Panc1 (cell line): ENCODE measurements around the gene ANKMY1. TPM values are rescaled to one million over a fixed set of nuclear protein-coding genes. Genes with fewer than 3 reads are reported as not detected.
A peak's percentile ranks its signal among the peaks of the same experiment; 100 is the strongest.

ENCODE experiments used
- ATAC-seq: fragments of 200-7000 bp; cut with Tn5 transposase; 2 replicates; pipeline ENCODE4 v1.9.1; 2020; ENCODE audit warnings: mild to moderate bottlenecking, moderate library complexity
- BruUV-seq: library from RNA; stranded (reverse); fragments of 400-500 nt; replicated peaks from 2 replicates; lab custom pipeline; 2021; lab: Mats Ljungman, UMichigan
- CTCF ChIA-PET: fragments of 300-600 bp; sonication (Branson Sonifier 250); formaldehyde crosslinking; loops from one replicate; lab custom pipeline; 2022; ENCODE audit warnings: antibody characterized with exemption; lab: Charles Lee
- POLR2A ChIA-PET: fragments of 300-600 bp; sonication (Branson Sonifier 250); formaldehyde crosslinking; loops from one replicate; lab custom pipeline; 2022; ENCODE audit warnings: antibody characterized with exemption; lab: Charles Lee
- DNase-seq: peaks from one replicate; pipeline ENCODE4 v3.0.0-alpha.2; 2010; ENCODE audit warnings: low read depth, low spot score
- H3K27ac ChIP-seq: 2 replicates; pipeline ENCODE4 v1.5.1; 2011; ENCODE audit warnings: mild to moderate bottlenecking, low read length, inconsistent platforms
- H3K27me3 ChIP-seq: fragments of 200-500 bp; sonication (Bioruptor generic); 2 replicates; pipeline ENCODE4 v1.6.0; 2014; ENCODE audit warnings: low read length, inconsistent platforms; ENCODE audit not compliant: control insufficient read depth, insufficient read depth
- H3K36me3 ChIP-seq: fragments of 200-500 bp; sonication (Bioruptor generic); 2 replicates; pipeline ENCODE4 v1.5.1; 2014; ENCODE audit warnings: inconsistent platforms, mild to moderate bottlenecking, low read length, moderate library complexity; ENCODE audit not compliant: control insufficient read depth, insufficient read depth
- H3K4me1 ChIP-seq: 2 replicates; pipeline ENCODE4 v1.5.1; 2011; ENCODE audit warnings: inconsistent platforms, mild to moderate bottlenecking, low read length, moderate library complexity; ENCODE audit not compliant: control insufficient read depth, insufficient read depth
- H3K4me3 ChIP-seq, 2 experiments: 2 replicates each; pipeline ENCODE4 v1.5.1; 2011 to 2012; ENCODE audit warnings: low read depth in 2 of 2, low read length in 2 of 2, mild to moderate bottlenecking in 2 of 2, inconsistent platforms in 1 of 2, moderate library complexity in 1 of 2
- H3K9me3 ChIP-seq: fragments of 200-500 bp; sonication (Bioruptor generic); 2 replicates; pipeline ENCODE4 v1.5.1; 2014; ENCODE audit warnings: low read depth, mild to moderate bottlenecking, inconsistent platforms, low read length, moderate library complexity; ENCODE audit not compliant: control insufficient read depth, insufficient read depth
- CTCF ChIP-seq: fragments of 450-650 bp; IDR thresholded peaks from 2 replicates; pipeline ENCODE4 v1.5.1; 2017; ENCODE audit warnings: mild to moderate bottlenecking
- POLR2AphosphoS5 ChIP-seq: IDR thresholded peaks from 2 replicates; pipeline ENCODE4 v1.6.1; 2012; ENCODE audit warnings: mild to moderate bottlenecking, low read depth, low read length, moderate library complexity
- REST ChIP-seq, 2 experiments: IDR thresholded peaks; 2 replicates each; pipeline ENCODE4 v1.6.1; 2011 to 2012; ENCODE audit warnings: low read depth in 2 of 2, control low read depth in 1 of 2, low read length in 1 of 2, mild to moderate bottlenecking in 1 of 2, moderate library complexity in 1 of 2; ENCODE audit not compliant: insufficient read depth in 1 of 2
- SIN3A ChIP-seq: IDR thresholded peaks from 2 replicates; pipeline ENCODE4 v1.6.1; 2012; ENCODE audit warnings: low read depth, mild to moderate bottlenecking, low read length, moderate library complexity, borderline replicate concordance; ENCODE audit not compliant: insufficient read depth
- TCF7L2 ChIP-seq: IDR thresholded peaks from 2 replicates; pipeline ENCODE4 v1.6.1; 2011; ENCODE audit warnings: mild to moderate bottlenecking, low read depth, low read length, inconsistent platforms
- in situ Hi-C: cut with HindIII; loops from 2 replicates; pipeline ENCODE4 v1.10.0; 2016; ENCODE audit warnings: low sequenced_read_pairs, low pct_unique_long_range_greater_than_20kb
- intact Hi-C: fragments of 100-400 bp; cut with micrococcal nuclease; formaldehyde crosslinking; loops from one replicate; pipeline ENCODE4 v1.10.0; 2022; ENCODE audit not compliant: unreplicated experiment
- total RNA-seq: library from RNA; stranded (reverse); gene quantifications from one replicate; pipeline ENCODE4 v1.2.1, GENCODE V29; 2021; ENCODE audit not compliant: unreplicated experiment

The ANKMY1 gene
- total RNA-seq, 1 experiment from 2014 or later, result 19.5 TPM

GRCh38 chr2:240453461-240454105, 104.2 kb downstream of the ANKMY1 start:
- no TSS peak for BruUV-seq
- ChIA-PET CTCF (no interaction called here), POLR2A (no interaction called here)
- DNase-seq (no peak), ATAC-seq (no peak)
- Histone ChIP-seq H3K9me3 (no peaks in the 10 kb centered on the region), H3K27ac (no peak overlapping the region), H3K36me3 (no peaks in the 10 kb centered on the region), H3K27me3 (no peaks in the 10 kb centered on the region), H3K4me3 (peak overlapping the region in 1 of 2 experiments; percentile 27; a peak in 2 of 4 replicates), H3K4me1 (peaks cover 63% of the 10 kb centered on the region)
- in situ Hi-C loops (no loop called here), intact Hi-C loops (no loop called here)
- TF ChIP-seq POLR2AphosphoS5 (no peak), CTCF (no peak), REST (IDR thresholded peaks at IDR 0.05; ENCODE audit: insufficient read depth in 1 of 2, low read depth in 2 of 2, low read length in 1 of 2) (no peak), TCF7L2 (no peak), SIN3A (no peak)

GRCh38 chr2:240452462-240453256, 105.1 kb downstream of the ANKMY1 start:
- TF ChIP-seq CTCF, result no peak
- TF ChIP-seq TCF7L2, result no peak
- peak; percentile 37 for TF ChIP-seq POLR2AphosphoS5
- no peak for TF ChIP-seq SIN3A
- Histone ChIP-seq H3K27me3 (no peaks in the 10 kb centered on the region), H3K9me3 (no peaks in the 10 kb centered on the region), H3K36me3 (no peaks in the 10 kb centered on the region), H3K4me1 (peaks cover 55% of the 10 kb centered on the region), H3K27ac (peak overlapping the region; percentile 71; the same call in 1 of the 2 replicates), H3K4me3 (peak overlapping the region; percentile 43 to 58)
- BruUV-seq, result no TSS peak
- intact Hi-C loops (no loop called here), in situ Hi-C loops (no loop called here)
- DNase-seq, result no peak
- peak; percentile 85 for ATAC-seq
- ChIA-PET POLR2A (no interaction called here), CTCF (no interaction called here)
